ENCODE data around the gene SAMD11.

The SAMD11 gene

DNA sequence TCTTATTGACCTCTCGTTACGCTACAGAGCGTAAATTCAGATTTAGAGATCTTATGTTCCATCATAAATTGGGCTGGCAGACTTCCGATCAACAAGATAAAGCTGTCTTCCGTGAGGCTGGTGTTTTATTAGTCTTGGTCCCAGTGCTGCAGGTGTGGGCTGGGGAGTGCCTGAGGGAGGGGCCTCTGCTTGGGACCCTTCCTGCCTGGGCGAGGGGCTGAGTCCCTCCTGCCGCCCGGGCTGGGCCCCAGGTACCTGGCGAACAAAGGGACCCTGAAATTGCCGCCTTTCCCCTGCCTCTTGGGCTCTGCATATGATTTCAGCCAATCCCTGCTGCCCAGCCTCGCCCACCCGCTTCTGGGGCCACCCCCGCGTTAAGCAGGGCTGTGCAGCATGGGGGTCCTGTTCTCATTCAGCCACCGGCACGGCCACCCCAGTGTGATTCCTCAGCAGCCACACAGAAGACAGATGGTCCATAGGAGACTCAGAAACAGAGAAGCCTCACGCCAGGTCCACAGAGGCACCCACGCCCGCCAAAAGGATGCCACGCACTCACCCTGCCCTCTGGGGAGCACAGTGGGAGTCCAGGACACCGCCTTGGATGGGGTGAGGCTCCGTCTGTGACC is 6.1 kb upstream of the SAMD11 start:
- peak; percentile 25 for DNase-seq

DNA sequence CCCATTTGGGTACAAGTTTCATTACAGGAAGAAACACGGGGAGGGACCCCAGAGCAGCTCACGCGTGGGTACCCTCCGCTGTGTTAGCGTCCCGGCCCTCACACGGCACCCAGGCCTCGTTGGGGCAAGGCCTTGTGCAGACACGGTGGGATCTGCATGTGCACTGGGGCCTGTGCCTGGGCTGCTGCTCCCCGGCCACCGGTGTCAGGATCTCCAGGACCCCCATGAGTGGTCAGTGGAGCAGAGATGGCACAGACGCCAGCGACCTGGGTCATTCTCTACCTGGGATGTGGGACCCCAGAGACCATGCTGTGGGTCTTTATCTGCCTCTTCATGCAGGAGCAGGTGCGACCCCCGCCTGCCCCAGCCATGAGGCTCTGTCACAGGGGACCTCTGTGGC is 5.4 kb upstream of the SAMD11 start:
- DNase-seq, result no peak

DNA sequence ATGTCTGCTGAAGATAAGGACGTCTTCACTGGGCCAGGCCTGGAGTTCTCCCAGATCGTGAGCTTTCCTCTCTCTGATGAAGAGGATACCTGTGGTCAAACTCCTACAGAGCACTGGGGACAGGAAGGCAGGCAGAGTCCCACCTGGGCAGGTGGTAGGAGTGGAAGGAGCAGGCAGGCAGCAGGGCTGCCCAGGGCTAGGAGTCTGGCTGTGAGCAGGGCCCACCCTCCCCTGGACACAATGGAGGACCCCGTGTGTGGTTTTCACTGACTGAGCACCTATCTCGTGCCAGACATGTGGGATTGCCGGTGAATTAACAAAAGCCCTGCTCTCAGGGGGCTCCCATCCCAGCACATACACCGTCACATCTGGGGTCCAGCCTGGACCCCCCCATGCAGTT is 4.9 kb upstream of the SAMD11 start:
- no peak for DNase-seq

DNA sequence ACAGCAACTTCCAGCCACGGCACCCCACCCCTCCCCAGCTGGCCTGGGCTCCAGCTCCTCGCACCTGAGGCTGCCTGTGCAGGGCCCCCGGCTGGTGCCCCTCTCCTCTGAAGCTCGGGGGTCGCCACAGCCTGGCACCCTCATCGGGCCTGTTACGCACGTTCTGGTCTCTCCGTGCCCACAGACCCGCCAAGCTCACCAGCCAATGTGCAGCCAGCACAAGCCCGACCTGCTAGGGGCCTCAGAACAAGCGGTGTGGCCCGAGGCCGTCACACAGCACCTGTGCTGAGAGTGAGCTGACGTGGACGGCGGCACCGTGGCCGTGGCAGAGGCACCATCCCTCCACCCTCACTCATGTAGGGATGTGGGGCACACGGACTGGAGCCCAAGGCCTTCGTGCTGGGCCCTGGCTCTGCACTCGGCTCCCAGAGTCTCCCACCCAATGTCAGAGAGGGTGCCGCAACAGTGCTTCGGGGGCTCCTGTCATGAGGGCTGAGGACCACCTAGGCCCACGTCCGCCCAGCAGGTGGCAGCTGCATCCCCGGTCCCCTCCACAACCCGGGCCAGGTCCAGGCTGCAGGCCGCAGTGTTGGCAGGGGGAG is 4.4 kb upstream of the SAMD11 start:
- DNase-seq, result no peak

DNA sequence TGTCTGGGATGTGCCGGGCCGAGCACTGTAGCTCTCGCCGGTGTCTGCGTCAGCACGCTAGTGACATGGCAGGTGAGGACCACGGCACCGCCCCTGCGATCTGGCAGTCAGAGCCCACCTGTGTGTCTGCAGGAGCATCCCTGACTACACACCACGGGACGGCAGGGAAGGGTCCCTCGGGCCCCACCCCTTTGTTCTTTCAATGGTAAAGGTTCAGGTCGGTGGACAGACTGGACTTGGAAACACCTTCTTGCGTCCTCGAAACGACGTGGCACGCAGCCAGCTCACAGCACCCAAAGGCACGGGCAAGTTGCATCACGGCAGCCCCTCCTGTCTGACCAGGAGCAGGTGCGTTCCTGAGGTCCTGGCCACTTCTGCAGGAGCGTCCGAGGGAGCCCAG is 3.7 kb upstream of the SAMD11 start:
- no peak for DNase-seq

DNA sequence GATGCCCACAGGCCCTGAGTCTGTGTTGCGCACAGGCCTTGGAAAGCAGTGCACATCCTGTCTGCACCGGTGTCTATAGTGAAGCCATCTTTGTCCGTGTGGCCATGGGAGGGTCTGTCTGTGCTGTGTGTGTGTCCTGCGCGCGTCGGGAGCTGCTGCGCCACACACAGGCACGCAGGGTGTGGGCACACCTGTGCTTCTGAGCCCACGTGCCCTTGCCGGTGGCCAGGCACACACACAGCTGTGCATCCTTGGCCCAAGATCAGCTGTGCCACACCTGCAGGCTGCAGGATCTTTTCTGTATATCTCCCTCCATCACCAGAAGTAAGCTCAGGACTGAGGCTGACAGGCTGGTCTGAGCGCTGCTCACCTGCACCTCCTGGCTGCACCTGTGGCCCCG is 3.2 kb upstream of the SAMD11 start:
- DNase-seq, result no peak

DNA sequence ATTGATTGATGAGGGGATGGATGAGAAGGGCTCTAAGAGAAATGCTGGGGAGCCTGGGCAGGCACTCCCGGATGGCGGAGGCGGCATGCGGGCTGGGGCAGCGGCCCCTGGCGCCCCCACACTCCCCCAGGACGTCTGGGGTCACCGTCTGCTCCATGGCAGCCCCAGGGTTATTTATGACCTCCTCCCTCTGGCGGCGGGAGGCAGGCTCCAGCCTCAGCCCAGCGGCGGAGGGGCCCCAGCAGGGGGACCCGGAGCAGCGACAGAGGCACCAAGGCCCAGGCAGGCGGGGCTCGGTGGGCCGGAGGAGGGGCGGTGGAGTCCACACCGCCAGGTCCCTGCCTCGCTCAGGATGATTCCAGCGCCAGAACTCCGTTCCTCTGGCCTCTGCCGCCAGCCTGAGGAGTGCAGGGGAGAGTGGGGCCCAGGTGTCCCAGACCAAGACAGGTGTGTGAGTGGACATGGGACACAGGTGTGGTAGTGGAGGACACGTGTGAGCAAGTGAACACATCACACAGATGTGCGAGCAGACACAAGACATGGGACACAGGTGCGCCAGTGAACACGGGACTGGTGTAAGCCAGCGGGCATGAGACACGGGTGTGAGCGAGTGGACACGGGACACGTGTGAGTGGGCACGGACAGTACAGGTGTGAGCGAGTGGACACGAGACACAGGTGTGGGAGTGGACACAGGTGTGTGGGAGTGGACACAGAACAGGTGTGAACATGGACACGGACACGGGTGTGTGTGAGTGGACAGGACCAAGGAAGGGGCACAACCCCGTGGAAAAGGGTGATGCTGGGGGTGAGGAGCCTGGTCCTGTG is 2.5 kb upstream of the SAMD11 start:
- peak; percentile 84 for DNase-seq

DNA sequence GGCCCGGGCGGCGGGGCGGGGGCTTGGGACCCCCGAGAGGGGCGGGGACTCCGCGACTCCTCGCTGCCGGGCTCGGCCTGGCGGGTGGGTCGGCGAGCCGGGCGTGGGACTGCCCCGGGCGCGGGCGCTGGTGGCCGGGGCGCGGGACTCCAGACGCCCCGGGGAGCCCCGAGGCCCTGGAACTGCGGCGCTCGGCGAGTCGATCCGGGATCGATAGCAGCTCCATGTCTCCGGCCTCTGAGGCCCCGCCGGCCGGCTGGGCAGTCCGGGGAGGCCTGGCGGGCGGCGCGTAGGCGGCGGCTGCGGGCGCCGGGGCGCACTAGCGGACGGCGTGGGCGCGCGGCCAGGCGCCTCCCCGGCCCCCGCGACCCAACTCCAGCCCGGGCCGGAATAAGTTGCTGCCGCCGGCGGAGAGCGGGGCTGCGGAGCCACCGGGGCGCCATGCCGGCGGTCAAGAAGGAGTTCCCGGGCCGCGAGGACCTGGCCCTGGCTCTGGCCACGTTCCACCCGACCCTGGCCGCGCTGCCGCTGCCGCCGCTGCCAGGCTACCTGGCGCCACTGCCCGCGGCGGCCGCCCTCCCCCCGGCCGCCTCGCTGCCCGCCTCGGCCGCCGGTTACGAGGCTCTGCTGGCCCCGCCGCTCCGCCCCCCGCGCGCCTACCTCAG is 400 bp downstream of the SAMD11 start:
- DNase-seq, result no peak

DNA sequence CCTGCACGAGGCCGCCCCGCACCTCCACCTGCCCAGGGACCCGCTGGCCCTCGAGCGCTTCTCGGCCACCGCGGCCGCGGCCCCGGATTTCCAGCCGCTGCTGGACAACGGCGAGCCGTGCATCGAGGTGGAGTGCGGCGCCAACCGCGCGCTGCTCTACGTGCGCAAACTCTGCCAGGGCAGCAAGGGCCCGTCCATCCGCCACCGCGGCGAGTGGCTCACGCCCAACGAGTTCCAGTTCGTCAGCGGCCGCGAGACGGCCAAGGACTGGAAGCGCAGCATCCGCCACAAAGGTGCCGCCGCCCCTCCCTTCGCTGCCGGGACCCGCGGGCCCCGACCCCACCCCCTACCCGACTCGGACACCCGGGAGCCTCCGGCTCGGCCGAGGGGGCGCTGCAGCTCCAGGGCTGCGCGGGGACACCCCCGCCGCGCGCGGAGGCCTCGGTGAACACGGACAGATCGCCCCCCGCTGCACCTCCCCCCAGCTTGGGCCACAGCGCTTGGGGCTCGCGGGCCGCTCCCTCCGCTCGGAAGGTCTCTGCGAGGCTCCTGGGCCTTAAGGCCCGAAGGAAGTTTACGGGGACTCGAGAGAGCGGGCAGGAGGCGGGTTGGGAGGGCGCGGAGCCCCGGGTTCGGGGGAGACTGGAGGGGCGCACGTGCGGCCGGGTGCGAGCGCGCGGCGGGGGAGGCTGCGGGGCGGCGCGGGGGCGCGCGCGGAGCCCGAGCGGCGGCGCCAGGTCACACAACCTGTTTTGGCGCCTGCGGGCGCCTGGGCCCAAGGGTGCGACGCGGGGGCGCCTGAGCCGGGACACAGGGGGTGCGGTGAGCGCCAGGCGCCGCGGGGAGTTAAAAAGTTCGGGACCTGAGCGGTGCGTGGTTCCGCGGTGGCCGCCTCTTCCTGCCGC is 1.2 kb downstream of the SAMD11 start:
- DNase-seq, result no peak

DNA sequence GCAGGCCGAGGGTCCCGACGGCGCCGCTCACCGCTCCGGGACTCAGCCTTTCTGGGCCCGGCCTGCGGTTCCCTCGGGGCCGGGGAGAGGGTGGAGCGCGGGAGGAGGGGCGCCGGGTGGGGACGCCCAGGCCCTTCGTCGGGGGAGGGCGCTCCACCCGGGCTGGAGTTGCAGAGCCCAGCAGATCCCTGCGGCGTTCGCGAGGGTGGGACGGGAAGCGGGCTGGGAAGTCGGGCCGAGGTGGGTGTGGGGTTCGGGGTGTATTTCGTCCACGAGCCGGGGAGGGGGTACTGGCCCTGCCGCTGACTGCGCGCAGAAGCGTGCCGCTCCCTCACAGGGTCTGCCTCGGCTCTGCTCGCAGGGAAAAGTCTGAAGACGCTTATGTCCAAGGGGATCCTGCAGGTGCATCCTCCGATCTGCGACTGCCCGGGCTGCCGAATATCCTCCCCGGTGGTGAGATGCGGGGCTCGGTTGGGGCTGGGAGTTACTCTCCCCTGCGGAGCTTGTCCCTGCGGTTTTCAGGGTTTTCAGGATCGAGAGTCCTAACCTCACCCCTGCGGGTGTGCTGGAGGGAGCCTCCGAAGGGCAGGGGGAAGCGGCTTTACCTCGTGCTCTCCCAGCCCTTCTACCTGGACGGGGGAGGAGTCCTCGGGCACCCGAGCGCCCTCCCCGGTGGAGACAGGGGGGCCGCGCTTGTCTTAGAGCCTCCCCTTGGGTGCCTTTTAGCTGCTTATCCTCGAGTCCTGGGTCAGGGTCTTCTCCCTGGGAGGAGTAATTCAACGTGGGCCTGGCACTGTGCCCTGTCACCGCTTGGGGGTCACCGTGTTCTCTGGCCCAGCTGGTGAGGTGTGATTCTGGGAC is 2.1 kb downstream of the SAMD11 start:
- no peak for DNase-seq

DNA sequence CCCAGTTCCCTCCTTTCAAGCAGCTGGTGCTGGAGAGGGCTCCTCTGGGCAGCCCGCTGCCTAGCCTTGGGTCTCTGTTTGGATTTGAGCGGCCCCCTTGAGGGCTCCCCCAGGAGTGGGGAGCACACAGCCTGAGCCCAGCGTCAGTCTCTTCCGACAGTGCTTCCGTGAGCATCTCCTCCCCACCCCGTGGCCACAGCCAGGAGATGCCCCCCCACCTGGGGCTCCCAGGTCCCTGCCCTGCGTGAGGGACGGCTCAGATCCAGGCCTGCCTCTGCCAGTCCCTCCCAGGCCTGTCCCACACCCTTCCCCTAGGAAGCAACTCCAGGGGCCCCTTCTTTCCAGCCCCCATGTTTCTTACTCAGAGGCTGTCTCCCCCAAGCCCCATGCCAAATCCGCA is 3.5 kb downstream of the SAMD11 start:
- no peak for DNase-seq

DNA sequence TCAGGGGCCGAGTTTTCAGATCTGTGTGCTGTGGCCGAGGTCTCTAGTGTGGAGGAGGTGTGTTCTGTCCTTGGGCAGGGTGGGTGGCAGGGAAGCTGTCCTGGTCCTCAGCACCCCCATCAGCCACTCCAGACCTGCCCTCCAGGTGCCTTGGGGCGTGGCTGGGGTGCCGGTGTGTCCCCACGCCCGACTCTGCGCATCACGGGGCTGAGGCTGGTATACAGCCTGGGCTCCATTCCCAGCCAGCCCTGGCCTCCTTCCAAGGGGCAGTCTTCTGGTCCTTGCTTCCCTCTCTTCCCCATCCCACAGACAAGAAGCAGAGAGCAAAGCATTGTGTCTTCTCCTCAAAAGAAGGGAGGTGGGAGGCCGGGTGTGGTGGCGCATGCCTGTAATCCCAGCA is 4.0 kb downstream of the SAMD11 start:
- DNase-seq, result no peak

DNA sequence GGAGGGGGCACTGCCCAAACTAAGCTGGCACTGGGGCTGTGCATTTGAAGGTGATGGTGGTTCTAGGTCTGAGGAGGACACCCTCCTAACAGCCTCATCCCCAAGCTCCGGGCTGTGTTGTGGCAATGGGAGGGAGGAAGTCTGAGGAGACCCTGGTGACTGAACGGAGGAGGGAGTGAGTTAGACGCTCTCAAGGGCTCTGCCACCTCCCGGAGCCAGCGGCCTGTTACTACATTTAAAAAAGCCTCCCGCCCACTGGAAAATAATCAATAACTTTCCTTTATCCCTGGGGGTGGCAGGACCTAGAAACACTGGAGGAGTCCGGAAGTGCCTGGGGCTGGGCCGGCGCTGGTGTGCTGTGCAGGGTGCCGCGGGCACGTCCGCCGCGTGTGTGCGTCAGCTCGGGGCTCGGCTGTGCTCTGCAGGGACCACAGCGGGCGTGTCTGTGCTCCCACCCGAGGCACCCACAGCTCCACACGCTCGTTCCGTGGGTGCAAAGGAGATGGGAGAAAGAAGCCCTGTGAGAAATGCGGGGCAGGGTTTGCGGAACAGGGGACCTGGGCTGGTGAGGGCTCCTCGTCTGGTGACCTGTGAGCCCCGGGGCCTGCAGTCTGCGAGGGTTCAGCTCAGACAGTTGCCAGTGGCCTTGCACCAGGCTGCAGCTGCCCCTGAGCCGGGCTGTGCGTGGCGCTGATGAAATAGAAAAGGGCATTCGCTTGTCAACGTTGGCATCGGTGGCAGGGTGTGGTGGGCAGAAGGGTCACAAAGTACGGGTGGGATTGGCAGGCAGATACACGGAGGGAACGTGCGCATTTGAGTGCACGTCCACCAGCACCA is 5.3 kb downstream of the SAMD11 start:
- DNase-seq, result no peak

DNA sequence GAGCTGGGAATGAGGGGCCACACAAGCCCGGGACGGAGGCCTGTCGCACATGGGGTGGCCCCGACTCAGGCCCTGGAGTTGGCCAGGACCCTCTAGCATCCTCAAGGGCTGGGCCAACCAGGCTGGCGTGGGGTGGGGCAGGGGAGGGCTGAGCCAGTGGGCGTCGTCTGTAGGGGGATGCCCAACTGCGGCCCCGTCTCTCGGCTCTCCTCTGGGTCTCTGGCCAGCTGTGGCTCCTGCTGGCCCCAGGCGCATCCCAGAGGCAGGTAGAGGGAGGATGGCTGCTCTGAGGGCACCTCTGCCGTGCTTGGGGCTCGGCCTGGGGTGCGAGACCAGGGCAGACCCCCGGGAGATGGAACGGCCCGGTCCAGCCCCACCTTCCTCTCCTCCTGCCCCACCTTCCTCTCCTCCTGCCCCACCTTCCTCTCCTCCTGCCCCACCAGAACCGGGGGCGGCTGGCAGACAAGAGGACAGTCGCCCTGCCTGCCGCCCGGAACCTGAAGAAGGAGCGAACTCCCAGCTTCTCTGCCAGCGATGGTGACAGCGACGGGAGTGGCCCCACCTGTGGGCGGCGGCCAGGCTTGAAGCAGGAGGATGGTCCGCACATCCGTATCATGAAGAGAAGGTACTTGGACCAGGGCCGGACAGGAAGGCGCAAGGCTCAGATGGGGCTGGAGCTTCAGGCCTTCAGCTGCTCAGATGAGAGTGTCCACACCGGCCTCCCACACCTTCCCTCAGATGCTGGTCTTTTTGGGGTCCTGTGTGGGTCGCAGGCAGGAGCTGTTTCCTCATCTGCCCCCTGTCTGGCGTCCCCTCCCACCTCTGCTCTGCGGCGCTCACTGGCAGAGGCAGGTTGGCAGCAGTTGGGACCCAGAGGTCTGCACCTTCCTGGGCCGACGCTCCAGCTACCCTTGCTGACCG is 6.2 kb downstream of the SAMD11 start:
- DNase-seq, result no peak

DNA sequence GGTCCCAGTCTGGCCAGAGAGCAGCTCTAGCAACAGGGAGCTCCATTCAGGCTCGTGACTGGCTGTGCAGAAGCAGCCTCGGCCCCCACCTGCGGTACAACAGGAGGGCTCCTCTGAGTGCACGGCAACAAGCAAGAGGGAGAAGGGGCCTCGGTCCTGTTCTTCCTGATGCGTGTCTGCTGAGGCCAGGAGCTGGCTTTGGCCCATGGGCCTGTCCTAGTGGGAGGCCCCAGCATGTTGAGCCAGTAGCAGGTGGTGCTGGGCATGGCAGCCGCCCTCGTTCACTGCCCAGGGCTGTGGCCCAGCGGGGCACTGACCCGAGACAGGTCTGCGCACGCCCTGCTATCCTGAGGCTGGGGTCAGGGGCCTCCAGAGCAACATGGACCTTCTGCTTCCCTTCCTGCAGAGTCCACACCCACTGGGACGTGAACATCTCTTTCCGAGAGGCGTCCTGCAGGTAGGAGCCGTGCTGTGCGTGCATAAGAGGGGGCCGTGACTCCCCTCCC is 7.0 kb downstream of the SAMD11 start:
- DNase-seq, result no peak

DNA sequence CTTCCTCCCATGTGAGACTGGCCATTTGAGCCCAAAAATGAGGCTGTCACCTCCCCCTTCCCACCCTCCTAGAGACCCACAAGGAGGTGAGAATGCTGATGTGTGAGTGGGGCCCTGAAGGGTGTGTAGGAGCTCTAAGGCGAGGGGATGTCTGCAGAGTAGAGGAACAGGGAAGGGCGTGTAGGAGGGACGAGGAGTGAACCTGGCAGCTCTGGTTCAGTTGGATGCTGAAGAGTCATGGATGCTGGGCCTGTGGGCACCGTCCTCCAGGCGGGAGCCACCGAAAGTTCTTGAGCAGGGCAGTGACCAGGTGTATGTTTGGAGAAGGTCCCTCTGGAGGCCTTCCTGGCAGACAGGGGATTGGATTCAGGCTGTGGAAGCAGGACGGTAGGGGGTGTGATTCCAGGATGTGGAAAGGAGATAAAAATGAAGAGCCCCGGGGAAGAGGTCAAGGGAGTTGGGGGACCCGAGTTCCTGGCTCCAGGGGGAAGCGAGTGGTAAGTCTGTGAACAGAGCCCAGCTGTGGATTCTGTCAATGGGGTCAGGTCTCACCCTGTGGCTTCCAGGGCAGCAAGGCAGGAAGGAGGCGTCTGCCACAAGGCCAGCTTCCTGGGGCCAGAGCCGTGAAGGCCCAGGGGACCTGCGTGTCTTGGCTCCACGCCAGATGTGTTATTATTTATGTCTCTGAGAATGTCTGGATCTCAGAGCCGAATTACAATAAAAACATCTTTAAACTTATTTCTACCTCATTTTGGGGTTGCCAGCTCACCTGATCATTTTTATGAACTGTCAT is 7.9 kb downstream of the SAMD11 start:
- DNase-seq, result no peak

DNA sequence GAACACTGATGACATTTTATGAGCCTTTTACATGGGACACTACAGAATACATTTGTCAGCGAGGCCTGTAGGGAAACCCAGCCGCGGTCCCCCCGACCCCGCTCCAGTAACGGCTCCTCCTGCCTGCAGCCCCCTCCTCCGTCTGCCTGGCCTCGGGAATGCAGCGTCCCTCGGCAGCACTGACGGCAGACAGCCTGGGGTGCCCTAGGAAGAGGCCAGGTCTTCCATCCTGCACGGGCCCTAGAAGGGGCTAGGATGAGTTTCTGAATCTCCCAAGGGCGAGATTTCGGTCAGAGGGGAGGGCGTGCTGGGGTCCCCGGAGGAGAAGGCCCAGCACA is 8.4 kb downstream of the SAMD11 start:
- no peak for DNase-seq

DNA sequence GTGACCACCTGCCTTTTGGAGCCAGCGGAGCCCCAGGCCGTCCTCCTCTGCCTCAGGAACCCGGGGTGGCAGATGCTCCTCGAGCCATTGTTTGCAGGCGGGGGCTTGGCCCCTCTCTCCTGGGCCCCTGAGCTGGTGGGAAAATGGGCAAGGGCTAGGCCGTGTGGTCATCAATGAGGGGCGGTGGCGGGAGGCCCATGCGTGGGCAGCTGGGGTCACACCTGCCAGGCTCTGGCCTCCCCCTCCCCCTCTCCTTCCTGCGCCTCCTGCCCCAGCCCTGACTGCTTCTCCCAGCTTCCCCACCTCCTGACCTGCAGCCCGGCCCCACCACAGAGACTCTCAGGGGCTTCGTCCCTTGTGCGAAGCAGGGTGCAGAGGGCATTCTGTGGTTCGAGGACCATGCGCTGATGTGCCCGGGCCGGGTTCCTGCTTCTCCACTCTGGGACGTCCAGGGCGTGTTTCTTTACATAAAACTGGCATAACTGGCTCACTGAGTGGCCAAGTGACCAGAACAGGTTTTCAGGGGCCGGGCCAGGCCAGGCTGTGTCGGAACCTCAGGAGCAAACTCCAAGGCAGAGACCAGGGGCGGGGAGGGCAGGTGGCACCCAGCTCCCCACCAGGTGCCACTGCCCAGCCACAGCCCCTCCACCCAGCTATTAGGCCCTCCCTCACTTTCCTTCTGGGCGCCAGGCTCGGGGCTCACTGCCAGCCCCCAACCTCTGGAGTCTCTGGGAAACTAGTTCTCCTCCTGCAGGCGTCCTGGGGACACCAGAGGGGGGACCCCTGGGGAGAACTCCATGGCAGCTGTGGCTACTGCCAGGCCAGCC is 9.3 kb downstream of the SAMD11 start:
- no peak for DNase-seq

All from left hindlimb (tissue), 1 donor.